ENCODE measurements around the gene ATP2A3. TPM values are rescaled to one million over a fixed set of nuclear protein-coding genes. Genes with fewer than 3 reads are reported as not detected.

The ATP2A3 gene
- total RNA-seq, 4 donors from 2014 or later, result 5.7 to 33.6 (median 17.5) TPM

- no peak for TF ChIP-seq POLR2A (IDR thresholded peaks at IDR 0.05)
- no peak for TF ChIP-seq CTCF (IDR thresholded peaks at IDR 0.05)
- Histone ChIP-seq H3K27ac (peak overlapping the region; percentile 48 to 54), H3K4me3 (no peak overlapping the region), H3K36me3 (no peaks in the 10 kb centered on the region), H3K4me1 (no peaks in the 10 kb centered on the region), H3K9me3 (no peaks in the 10 kb centered on the region), H3K27me3 (no peaks in the 10 kb centered on the region)
- no peak for DNase-seq
- intact Hi-C loops (cut with DNase I; ENCODE audit: low total_unique reads), result no loop called here
Observed at GRCh38 chr17:3918372-3919122, 45.7 kb downstream of the ATP2A3 start.

DNA sequence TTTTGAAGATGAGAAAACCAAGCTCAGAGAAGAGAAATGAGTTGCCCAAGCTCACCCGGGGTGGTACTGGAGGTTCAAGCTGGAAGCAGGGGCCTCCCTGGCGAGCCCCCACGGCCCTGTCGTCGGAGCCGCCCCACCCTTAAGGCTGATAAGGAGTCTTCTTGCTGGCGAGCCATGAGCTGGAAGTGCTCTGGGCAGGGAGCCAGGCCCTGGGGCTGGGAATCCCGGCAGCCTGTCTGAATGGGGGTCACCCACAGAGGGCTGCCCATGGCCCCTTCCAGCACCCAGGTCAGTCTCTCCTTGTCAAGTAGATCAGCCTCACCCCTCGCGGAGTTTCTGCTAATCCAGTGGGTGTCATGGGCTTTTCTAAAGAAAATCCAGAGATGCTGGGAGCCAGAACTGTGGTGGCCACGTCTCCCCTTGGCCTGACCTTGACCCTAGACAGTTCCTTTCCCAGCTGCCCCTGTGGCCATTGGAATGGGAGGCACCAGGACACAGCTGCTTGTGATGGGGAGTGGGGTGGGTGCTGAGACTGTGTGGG, 46.8 kb downstream of the ATP2A3 start:
- no peaks in the 10 kb centered on the region for H3K9me3 ChIP-seq
- H3K36me3 ChIP-seq, result no peaks in the 10 kb centered on the region
- TF ChIP-seq POLR2A (IDR thresholded peaks at IDR 0.05) (no peak), CTCF (IDR thresholded peaks at IDR 0.05) (no peak)
- no peaks in the 10 kb centered on the region for H3K27me3 ChIP-seq
- intact Hi-C loops (cut with DNase I; ENCODE audit: low total_unique reads), result no loop called here
- no peaks in the 10 kb centered on the region for H3K4me1 ChIP-seq
- H3K4me3 ChIP-seq, result no peak overlapping the region
- H3K27ac ChIP-seq, result peak overlapping the region; percentile 13 to 31
- no peak for DNase-seq

- Histone ChIP-seq H3K36me3 (no peaks in the 10 kb centered on the region), H3K27ac (peak overlapping the region; percentile 13 to 37), H3K4me1 (no peaks in the 10 kb centered on the region), H3K4me3 (no peak overlapping the region), H3K27me3 (no peaks in the 10 kb centered on the region), H3K9me3 (no peaks in the 10 kb centered on the region)
- TF ChIP-seq POLR2A (IDR thresholded peaks at IDR 0.05), result no peak
- TF ChIP-seq CTCF (IDR thresholded peaks at IDR 0.05), result no peak
- intact Hi-C loops (cut with DNase I; ENCODE audit: low total_unique reads), result no loop called here
- DNase-seq, result no peak
Observed at GRCh38 chr17:3916825-3917224, 47.4 kb downstream of the ATP2A3 start.

DNA sequence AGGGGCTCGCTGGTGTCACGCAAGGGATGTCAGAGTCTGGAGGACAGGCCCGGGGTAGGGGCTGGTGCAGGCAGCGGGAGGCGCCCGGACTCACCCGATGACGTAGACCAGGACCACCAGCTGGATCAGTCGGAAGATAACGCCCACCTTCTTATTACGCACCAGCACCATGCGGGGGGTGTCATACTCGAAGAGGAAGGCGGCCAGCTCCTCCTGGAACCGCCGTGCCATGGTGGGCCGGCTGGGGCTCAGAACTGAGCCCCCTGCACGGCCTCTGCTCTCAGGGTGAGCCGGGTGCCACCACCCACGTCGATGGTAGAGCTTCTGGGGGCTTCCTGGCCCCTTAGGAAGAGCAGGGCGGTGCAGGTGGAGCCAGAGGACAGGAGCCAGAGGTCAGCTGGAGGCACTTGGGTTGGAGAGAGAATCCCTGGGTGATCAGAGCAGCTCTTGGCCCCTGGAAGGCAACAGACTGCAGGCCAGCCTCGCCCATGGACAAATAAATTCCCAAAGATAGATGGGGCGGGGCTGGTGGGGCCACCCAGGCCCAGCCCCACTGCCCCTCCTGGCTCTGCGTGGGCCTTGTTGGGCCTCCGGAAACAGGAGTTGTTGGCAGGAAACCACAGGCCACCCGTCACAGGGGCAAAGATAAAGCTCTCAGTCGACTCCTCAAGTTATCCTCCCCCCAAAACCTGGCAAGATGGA, 48.1 kb downstream of the ATP2A3 start, which contains the start of gene P2RX1:
Gene P2RX1, minus strand, starts transcription at position 471 of the 702 bp plus-strand sequence. Its CDS starts 240 bp downstream, at position 231.
- Histone ChIP-seq H3K4me1 (no peaks in the 10 kb centered on the region), H3K9me3 (no peaks in the 10 kb centered on the region), H3K27me3 (no peaks in the 10 kb centered on the region), H3K4me3 (no peak within 1 kb of the TSS), H3K36me3 (no peaks in the 10 kb centered on the region), H3K27ac (peak within 1 kb of the TSS; percentile 13 to 37)
- intact Hi-C loops (cut with DNase I; ENCODE audit: low total_unique reads), result no loop called here
- no peak for TF ChIP-seq CTCF (IDR thresholded peaks at IDR 0.05)
- TF ChIP-seq POLR2A (IDR thresholded peaks at IDR 0.05), result no peak
- DNase-seq, result no peak

GRCh38 chr17:3915581-3915994, 48.6 kb downstream of the ATP2A3 start:
- Histone ChIP-seq H3K9me3 (no peaks in the 10 kb centered on the region), H3K36me3 (no peaks in the 10 kb centered on the region), H3K4me3 (no peak overlapping the region), H3K27me3 (no peaks in the 10 kb centered on the region), H3K4me1 (no peaks in the 10 kb centered on the region), H3K27ac (peak overlapping the region in 1 of 2 donors; percentile 37)
- DNase-seq, result no peak
- intact Hi-C loops (cut with DNase I; ENCODE audit: low total_unique reads), result no loop called here
- TF ChIP-seq CTCF (IDR thresholded peaks at IDR 0.05) (no peak), POLR2A (IDR thresholded peaks at IDR 0.05) (no peak)
